Skin of body (tissue), 2 donors: ENCODE results near the gene HHAT. TPM values are rescaled to one million over a fixed set of nuclear protein-coding genes. Genes with fewer than 3 reads are reported as not detected.

Source experiments
- DNase-seq: peaks from one replicate; lab custom pipeline; 2025; lab: John Stamatoyannopoulos, UW
- total RNA-seq: library from RNA; depleted of rRNA; stranded (reverse); fragments of >200 nt; gene quantifications from one replicate; pipeline ENCODE4 v1.2.3, GENCODE V29; 2014

The HHAT gene
- total RNA-seq, 1 donor from 2014 or later: 6.8 TPM

GRCh38 chr1:210313046-210313595 is 15.6 kb upstream of the HHAT start:
- DNase-seq: no peak

GRCh38 chr1:210313921-210314320 is 14.8 kb upstream of the HHAT start:
- DNase-seq: no peak

GRCh38 chr1:210315529-210315928 is 13.2 kb upstream of the HHAT start:
- DNase-seq: no peak

GRCh38 chr1:210321131-210321530 is 7.6 kb upstream of the HHAT start:
- no peak for DNase-seq

GRCh38 chr1:210321552-210321951 is 7.2 kb upstream of the HHAT start:
- DNase-seq: no peak

GRCh38 chr1:210323957-210324356 is 4.7 kb upstream of the HHAT start:
- no peak for DNase-seq

- DNase-seq: no peak
Measured at GRCh38 chr1:210325026-210325670, 3.6 kb upstream of the HHAT start.

- no peak for DNase-seq
Measured at GRCh38 chr1:210328032-210328745, 513 bp upstream of the HHAT start.

- no peak for DNase-seq
Measured at GRCh38 chr1:210330279-210330866, 1.7 kb downstream of the HHAT start.

GRCh38 chr1:210332233-210332632 is 3.5 kb downstream of the HHAT start:
- no peak for DNase-seq

GRCh38 chr1:210332719-210333398 is 4.2 kb downstream of the HHAT start:
- DNase-seq: no peak

- no peak for DNase-seq
Measured at GRCh38 chr1:210335001-210335400, 6.3 kb downstream of the HHAT start.

- DNase-seq: no peak
Measured at GRCh38 chr1:210336362-210336761, 7.7 kb downstream of the HHAT start.

- DNase-seq: no peak
Measured at GRCh38 chr1:210339500-210339899, 10.8 kb downstream of the HHAT start.

GRCh38 chr1:210340311-210340710 is 11.6 kb downstream of the HHAT start:
- DNase-seq: no peak

GRCh38 chr1:210340841-210341240 is 12.1 kb downstream of the HHAT start:
- no peak for DNase-seq

- no peak for DNase-seq
Measured at GRCh38 chr1:210342986-210343780, 14.5 kb downstream of the HHAT start.

- DNase-seq: no peak
Measured at GRCh38 chr1:210344706-210345105, 16.0 kb downstream of the HHAT start.

- no peak for DNase-seq
Measured at GRCh38 chr1:210347112-210347511, 18.4 kb downstream of the HHAT start.

- DNase-seq: no peak
Measured at GRCh38 chr1:210351496-210351895, 22.8 kb downstream of the HHAT start.

GRCh38 chr1:210352575-210352974 is 23.9 kb downstream of the HHAT start:
- DNase-seq: no peak
